Measurements from ENCODE around the gene ANXA2R.

DNA sequence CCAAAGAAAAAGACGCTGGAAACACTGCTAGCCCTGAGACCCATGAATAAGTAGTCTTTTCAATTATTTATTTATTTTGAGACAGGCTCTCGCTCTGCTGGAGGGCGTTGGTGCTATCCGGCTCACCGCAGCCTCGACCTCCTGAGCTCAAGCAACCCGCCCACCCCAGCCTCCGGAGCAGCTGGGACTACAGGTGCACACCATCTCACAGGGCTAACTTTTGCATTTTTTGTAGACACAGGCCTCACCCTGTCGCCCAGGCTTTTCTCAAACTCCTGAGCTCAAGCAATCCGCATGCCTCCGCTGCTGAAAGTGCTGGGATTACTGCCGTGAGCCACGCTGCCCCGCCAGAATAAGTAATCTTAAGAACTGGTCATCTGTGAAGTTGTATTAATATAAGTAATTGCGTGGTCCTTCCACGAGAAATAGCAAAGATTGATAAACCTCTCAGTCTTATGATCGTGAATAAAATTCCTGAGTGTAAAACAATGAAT is 1.6 kb downstream of the ANXA2R start:
- TF ChIP-seq ZFP3 (CRISPR knock-in tag; IDR thresholded peaks at IDR 0.05) (no peak), ARNTL (CRISPR knock-in tag; IDR thresholded peaks at IDR 0.05; ENCODE audit: borderline replicate concordance, low read depth) (no peak)
- TF ChIP-seq, protein P1, sequence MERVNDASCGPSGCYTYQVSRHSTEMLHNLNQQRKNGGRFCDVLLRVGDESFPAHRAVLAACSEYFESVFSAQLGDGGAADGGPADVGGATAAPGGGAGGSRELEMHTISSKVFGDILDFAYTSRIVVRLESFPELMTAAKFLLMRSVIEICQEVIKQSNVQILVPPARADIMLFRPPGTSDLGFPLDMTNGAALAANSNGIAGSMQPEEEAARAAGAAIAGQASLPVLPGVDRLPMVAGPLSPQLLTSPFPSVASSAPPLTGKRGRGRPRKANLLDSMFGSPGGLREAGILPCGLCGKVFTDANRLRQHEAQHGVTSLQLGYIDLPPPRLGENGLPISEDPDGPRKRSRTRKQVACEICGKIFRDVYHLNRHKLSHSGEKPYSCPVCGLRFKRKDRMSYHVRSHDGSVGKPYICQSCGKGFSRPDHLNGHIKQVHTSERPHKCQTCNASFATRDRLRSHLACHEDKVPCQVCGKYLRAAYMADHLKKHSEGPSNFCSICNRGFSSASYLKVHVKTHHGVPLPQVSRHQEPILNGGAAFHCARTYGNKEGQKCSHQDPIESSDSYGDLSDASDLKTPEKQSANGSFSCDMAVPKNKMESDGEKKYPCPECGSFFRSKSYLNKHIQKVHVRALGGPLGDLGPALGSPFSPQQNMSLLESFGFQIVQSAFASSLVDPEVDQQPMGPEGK (CRISPR knock-in tag; IDR thresholded peaks at IDR 0.05; ENCODE audit: borderline replicate concordance) = no peak
